Left renal cortex interstitium (tissue), 4 donors: Measurements from ENCODE around the gene CDH2. TPM values are rescaled to one million over a fixed set of nuclear protein-coding genes. Genes with fewer than 3 reads are reported as not detected.

Source experiments
- DNase-seq, 4 donors: peaks; one replicate each; pipeline ENCODE4 v3.0.0-alpha.2; 2013; ENCODE audit warnings: low read depth in 4 of 4, low spot score in 2 of 4, missing footprints in 1 of 4
- polyA plus RNA-seq, 4 donors: library from polyadenylated mRNA; unstranded; fragments of 120-200 nt; gene quantifications; one replicate each; pipeline ENCODE4 v1.2.1, GENCODE V29; 2013; ENCODE audit not compliant: insufficient read length in 4 of 4

The CDH2 gene
- polyA plus RNA-seq, 4 donors: 69.8 to 79.6 (median 77.4) TPM

DNA sequence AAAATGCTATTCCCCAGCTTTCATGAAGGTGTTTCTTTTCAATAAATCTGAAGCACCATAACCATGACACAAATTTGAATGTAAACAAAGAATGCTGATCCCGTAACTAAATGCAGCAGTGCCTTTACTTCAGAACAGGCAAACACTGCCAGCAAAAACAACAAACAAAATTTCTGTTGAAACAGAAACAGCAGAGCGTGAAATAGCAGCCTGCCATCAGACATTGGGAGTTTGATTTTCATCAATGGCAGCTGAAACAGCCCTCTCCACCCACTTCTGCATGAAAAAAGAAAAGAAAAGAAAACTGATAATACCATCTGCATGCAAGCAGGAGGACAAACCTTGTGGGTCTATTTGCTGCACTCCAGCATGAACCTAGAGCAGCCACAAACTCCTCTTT lies 128.3 kb downstream of the CDH2 start:
- DNase-seq: no peak

DNA sequence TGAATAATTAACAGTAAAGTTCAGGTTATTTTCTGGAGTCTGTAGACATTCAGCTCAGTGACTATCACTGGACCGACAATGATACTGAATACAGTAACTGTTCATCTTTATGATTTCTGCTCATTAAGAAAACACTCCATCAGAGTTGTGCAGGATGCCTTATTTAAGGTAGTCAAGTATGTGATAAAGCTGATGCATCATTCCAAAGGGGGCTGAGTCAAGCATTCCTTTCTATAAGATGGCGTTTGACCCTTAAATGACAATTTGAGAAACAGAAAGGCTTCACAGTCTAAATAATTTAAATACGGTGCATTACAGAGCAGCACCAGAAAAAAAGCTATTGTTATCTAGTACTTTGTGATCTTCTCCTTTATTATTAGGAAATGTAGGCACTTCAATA lies 131.1 kb downstream of the CDH2 start:
- no peak for DNase-seq

DNA sequence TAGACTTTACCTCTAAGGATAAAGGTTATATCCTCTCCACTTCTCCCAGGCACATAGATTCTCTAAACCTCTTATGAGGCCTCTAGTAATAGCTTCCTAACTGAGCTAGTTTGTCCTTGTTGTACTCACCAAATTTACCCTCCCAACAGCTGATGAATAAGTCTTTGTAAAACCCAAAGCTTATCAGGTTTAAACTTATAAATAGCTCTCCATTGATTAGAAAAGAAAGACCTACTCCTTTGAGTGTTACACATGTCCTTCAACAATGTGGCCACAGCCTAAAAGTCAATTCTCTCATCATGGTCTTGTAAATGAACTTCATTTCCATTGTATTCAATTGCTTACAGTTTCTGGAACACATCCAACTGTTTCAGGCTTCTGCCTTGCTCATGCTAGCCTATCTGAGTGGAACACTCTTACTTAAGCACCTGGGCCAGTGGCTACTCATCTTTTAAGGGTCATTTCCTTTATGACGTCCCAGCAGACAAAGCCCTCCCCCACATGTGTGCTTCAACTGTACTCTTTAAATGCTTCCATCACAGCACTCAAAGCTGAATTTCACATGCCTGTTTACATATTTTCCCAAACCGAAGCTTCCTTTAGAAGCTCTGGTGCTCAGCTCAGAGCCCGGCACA lies 131.6 kb downstream of the CDH2 start:
- peak in 2 of 4 donors; percentile 11 to 31 for DNase-seq

DNA sequence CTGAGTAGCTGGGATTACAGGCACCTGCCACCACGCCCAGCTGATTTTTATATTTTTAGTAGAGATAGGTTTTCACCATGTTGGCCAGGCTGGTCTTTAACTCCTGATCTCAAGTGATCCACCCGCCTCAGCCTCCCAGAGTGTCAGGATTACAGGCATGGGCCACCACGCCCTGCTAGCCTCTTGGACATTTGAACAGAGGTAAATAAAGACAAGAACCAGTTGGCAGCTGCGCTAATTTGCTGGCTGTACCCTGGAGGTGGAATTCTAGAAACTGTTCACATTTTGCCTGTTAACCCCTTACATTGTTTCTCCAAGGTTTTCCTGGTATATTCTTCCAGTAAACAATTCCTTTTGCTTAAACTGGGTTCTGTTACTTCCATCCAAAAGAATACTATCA lies 132.9 kb downstream of the CDH2 start:
- DNase-seq: no peak

DNA sequence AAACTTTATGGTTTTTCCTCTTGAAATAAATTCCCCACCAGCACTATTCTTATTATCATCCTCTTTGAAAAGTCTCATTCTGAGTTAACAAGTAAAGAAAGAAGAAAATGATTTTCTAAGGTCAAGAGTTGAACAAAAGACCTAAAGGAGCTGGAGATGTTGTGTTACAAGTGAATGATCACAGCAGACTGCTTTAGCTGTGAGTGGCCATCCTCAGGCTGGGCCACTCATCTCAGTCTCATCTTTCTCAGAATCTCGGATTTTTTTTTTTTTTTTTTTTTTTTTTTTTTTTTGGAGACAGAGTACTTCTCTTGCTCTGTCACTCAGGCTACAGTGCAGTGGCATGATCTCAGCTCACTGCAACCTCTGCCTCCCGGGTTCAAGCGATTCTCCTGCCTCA lies 133.3 kb downstream of the CDH2 start:
- no peak for DNase-seq

DNA sequence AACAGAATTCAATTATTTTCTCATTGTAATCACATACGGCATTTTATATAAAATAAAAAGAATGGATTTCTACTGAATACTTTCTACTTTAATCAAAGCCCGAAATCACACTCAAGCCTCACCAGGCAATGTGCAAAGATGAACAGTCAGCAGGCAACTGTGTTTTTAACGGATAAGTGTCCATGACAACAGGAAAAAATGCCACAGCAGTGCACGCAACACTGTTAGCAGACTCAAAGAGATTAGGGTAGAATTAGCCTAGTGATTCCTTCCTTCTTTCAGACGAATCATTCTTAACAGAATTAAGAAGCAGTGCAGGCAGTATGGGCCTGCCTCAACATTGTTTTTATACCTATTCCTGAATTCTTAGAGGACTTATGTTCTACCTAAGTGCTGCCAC lies 135.6 kb downstream of the CDH2 start:
- no peak for DNase-seq

DNA sequence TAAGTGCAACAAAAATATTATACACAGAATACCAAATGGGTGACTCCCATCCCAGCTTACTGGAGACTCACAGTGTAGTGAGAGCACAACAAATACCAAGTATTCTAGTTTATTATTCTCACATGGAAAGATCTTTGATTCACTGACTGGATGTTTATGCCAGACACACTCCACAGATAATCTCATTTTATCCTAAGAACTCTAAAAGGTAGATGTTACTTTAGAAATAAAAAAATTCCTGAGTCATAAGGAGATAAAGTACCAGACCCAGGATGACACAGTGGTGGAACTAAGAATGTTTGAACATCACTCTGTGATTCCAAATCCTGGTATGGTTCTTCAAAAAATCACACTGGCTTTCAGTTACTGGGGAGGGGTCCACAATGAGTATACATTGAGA lies 136.2 kb downstream of the CDH2 start:
- DNase-seq: no peak

DNA sequence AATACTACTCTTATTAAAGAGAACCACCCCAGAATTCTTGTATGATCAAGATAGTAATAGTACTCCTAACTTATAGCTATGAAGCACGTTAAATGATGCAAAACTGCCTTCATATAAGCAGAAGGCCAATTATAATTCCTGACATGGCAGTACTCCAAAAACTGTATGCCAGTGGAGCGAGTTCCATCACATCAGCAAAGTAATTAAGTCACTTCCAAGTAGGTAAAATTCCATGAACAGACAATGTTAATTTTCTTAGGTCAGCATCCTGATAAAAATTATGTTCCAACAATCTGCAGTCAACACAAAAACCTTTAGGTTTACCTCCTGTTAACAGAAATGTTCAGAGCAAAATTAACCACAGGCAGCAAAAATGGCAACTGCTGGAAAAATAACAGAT lies 136.7 kb downstream of the CDH2 start:
- DNase-seq: no peak

DNA sequence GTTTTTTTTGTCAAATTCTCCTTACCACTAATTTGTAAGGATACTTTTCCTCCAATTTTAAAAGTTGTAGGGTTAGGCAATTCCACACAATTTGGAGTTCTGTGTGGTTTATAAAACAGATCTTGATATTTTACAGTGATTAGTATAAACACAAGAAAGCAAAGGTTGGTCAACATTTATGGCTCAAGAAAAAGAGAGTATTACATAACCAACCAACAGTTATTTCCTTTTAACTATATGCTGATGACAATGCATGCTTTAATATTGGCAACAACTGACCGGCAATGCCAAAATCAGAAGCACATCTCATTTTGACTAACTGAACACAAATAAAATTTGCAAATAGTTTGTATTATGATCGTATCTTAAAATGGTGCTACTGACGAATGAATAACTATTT lies 137.2 kb downstream of the CDH2 start:
- DNase-seq: no peak

DNA sequence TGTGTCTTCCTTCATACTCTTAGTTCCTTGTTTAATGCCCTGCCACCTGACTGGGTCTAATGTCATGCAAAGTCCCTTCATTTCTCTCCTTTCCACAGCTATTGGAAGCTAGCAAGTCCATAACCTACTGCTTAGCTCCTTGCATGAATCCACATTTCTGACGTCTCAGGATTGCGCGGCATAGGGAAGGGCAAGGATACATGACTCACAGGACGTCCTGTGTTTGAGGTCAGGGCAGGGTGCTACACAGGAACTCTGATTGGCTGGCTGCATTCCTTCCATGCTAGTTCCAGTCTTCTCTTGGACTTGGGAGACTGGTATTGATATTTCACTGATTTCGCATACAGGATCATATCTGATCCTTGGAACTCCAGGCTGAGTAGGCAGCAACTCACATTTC lies 137.9 kb downstream of the CDH2 start:
- DNase-seq: no peak

DNA sequence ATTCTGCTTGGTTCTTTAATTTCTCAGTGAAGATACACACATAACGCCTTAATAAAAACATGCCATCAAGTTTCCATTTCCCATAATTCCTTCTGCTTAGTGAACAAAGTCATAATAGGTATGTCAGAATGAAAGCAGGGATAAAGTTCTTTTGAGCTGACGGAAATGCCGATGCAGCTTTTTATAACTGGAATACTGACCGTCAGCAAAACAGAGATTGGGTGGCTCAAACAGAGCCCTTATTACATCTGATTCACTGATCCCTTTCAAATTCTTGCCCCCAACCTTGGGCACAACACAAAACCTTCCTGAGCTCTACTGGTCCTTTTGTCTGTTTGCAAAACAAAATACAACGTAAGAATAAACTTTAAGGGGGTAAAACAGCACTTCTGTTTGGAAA lies 140.4 kb downstream of the CDH2 start:
- DNase-seq: no peak

DNA sequence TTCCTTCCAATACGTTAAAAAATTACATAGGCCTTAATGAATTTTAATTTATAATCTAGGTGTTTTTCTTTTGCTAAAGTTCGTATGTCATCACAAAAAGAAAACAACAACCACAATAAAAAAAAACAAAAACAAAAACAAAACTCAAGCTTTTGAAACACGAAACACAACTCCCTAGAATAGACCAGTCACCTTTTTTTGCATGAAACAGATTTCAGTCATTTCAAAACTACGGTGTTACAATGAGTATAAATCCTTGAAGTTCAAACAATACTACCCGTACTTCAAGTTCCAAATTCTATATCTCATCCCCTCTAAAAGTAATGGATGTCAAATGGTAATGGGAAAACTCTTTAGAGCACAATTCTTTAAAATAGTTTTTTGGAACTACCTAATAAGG lies 142.4 kb downstream of the CDH2 start:
- no peak for DNase-seq

DNA sequence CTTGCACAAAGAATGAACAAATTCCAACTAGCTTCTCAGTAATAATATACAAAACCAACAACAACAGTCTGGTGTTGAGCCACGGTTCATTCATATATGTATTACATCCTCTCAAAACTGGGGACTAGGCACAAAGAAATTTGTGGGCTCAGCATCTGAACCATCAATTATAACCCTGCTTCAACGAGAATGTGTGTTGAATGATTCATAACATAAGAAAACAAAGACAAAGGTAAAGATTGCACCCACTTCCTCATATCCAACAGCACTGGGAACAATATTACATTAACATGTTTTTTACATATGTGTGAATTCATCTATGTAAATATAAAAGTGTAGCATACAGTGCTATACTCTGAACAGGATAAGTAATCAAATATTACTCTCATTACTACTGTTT lies 144.8 kb downstream of the CDH2 start:
- DNase-seq: no peak

DNA sequence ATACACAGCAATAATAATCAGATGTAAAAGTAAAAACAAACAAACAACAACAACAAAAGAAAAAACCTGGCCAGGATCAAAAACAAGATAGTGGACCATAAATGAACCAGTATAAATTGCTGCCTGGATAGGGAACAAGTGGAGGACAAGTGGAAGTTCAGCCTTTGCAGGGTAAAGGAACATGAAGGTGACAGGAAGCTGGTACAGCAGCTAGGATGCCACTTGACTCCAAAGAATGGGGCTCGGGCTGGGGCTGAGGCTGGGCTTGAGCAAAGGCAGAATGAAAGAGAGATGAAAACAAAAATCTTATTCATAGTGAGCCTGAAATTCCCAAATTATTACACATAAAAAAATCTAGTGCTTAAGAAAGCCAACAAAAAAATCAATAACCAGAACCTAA lies 146.5 kb downstream of the CDH2 start:
- no peak for DNase-seq

DNA sequence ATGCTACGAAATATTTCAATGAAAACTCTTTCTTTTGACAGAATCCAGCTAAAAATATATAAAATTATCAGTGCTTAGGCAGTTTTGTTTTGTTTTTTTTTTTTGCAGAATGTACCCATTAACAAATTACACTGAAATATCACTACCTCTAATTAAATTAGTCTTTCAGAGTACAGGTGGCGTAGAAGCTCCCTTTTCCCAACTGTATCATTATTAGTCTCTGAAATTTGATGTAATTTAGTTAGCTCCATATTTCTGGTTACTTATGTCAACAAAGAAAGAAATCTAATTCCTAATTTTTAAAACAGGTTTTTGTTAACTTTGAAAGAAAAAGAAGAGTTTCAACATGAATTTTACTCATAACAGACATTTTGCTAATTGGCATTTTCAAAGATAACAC lies 149.2 kb downstream of the CDH2 start:
- DNase-seq: no peak

DNA sequence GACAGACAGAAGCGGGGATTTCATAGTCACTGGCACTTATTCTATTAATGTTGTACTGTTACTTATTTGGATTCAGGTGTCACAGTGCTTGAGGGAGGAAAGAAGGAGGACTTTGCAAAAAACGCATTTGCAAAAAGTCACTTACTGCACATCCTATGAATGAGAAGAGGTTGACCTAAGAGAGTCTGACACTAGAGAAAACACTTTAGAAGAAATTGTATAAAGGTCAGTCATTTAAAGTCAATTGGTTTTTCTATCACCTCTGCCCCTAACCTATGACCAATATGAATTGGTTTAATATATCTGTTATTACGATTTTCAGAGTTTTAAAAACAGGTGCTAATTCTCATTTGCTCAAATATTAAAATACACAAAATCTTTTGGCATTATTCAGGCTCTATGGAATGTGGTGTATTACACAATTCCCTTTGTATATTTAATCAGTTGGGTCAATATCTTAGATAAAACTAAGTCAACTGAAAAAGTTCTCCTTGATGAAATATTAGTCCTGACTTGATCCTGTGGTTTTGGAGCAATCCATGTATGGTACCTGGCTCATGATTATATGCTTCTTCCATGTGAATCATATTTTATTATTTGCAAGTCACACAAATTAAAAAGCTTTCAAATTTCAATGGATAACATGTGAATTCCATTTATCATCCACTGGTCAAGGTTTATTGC lies 157.4 kb downstream of the CDH2 start:
- DNase-seq: no peak

DNA sequence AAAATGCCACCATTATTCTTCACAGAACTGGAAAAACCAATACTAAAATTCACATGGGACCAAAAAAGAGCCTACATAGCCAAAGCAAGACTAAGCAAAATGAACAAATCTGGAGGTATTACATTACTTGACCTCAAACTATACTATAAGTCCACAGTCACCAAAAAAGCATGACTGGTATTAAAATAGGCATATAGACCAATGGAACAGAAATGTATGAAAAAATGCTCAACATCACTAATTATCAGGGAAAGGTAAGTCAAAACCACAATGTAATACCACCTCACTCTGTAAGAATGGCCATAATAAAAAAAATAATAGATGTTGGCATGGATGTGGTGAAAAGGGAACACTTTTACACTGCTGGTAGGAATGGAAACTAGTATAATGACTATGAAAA lies 158.6 kb downstream of the CDH2 start:
- DNase-seq: no peak

DNA sequence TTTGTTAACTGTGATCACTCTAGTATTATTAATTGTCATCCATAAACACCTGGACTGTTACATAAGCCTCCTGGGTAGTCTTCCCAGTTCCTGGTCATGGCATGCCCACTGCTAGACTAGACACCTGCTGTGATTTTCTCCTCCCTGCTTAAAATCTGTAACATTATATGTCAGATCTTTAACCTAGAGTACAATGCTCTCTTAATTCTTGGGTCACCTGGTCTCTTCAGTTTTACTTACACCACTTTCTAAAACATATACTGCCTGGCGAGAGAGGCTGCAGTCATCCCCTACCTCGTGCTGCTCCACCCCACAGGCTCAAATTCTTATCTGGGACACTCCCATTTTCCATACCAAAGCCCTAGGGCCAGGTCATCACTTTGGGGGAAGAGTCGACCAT lies 161.3 kb downstream of the CDH2 start:
- DNase-seq: no peak

DNA sequence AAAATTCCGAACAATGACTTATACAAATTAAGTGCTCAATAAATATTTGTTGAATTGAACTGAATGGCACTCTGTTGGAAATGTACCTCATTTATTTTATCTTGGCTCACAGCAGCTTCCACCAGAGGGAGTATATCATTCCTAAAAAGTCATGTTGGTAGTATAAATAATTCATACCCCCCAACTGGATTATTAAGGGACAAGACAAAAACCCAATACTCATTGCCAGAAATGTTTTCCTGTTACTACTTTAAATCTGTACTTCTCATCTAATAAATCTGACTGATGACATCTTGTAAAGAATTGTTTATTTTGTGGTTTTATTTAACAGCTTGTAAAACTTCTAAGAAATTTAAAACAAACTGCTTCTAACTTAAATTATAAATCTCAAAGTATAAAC lies 163.9 kb downstream of the CDH2 start:
- no peak for DNase-seq

DNA sequence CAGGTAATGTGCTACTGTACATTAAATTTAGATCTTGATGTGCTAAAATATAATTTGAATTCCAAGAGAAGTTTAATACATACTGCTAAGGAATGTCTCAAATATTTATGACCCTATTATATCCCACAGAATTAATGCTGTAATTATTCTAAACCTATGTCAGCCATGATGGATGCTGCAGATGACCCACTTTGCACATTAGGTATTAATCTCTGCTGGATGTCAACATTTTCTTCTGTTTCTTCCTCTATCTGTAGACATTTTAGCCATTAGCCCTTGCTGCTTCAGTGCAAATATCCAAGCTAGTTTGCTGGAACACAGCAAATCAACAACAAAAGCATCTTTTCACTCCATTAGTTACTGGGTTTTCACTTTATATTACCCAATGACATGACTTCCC lies 164.6 kb downstream of the CDH2 start:
- no peak for DNase-seq

DNA sequence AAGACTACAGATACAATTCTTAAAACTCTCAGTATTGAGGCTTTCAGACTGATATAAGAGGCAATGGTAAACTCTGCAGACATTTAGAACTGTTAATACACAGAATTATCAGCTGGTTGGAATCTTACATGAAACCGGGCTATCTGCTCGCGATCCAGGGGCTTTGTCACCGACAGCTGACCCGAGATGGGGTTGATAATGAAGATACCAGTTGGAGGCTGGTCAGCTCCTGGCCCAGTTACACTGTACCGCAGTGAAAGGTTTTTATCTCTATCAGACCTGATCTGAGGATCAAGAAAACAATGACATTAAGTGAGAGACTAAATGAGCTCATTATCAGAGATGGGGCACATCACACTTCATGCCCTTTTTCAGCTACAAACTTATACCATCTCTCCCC lies 167.3 kb downstream of the CDH2 start:
- DNase-seq: no peak

DNA sequence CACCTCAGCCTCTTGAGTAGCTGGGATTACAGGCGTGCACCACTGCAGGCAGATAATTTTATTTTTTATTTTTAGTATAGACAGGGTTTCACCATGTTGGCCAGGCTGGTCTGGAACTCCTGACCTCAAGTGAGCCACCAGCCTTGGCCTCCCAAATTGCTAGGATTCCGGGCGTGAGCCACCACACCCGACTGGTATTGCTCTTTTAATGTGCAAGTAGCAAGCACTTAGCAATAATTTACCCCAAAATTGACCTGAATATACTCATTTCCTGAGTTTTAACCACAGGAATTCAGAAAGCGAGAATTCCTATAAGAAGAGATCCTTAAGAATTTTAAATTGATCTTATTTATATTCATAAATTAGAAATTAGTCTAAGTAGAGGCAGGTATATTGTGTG lies 169.1 kb downstream of the CDH2 start:
- no peak for DNase-seq

DNA sequence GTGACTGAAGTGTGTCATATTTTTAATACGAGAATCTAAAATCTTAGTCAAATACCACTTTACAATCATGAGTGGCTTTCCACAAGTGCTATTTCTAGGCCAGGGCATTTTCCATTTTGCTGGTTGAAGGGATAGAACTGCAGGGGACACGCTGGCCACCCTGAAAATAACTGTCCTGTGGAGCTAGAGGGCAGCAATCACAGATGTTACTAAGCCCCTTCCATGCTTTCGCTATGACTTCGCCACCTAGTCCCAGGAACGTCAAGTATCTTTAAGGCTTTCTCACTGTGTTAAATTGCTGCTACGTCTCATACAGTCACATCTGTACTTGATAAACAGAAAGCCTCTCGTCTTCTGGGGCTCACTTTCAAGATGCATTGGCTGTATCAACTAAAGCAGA lies 171.8 kb downstream of the CDH2 start:
- no peak for DNase-seq
